ENCODE measurements around the gene WNT4.

Gene WNT4

GRCh38 chr1:22129501-22130117, 13.3 kb downstream of the WNT4 start:
- DNase-seq (ENCODE audit: low spot score) = no peak

GRCh38 chr1:22128392-22128791, 14.5 kb downstream of the WNT4 start:
- DNase-seq (ENCODE audit: low spot score) = no peak

GRCh38 chr1:22127731-22128130, 15.2 kb downstream of the WNT4 start:
- DNase-seq (ENCODE audit: low spot score) = no peak

- no peak for DNase-seq (ENCODE audit: low spot score)
These were observed 15.6 kb downstream of the WNT4 start for GRCh38 chr1:22127248-22127647.

GRCh38 chr1:22126531-22126930, 16.4 kb downstream of the WNT4 start:
- no peak for DNase-seq (ENCODE audit: low spot score)

- no peak for DNase-seq (ENCODE audit: low spot score)
These were observed 18.2 kb downstream of the WNT4 start for GRCh38 chr1:22124592-22125229.

GRCh38 chr1:22123901-22124404, 18.9 kb downstream of the WNT4 start:
- no peak for DNase-seq (ENCODE audit: low spot score)

GRCh38 chr1:22123071-22123390, 19.9 kb downstream of the WNT4 start:
- peak; percentile 30 for DNase-seq (ENCODE audit: low spot score)

- no peak for DNase-seq (ENCODE audit: low spot score)
These were observed 20.4 kb downstream of the WNT4 start for GRCh38 chr1:22122273-22123070.

- DNase-seq (ENCODE audit: low spot score) = no peak
These were observed 21.4 kb downstream of the WNT4 start for GRCh38 chr1:22121421-22121911.

- DNase-seq (ENCODE audit: low spot score) = no peak
These were observed 22.5 kb downstream of the WNT4 start for GRCh38 chr1:22120469-22120790.

- DNase-seq (ENCODE audit: low spot score) = no peak
These were observed 23.1 kb downstream of the WNT4 start for GRCh38 chr1:22119626-22120468.

GRCh38 chr1:22118291-22118992, 24.5 kb downstream of the WNT4 start:
- no peak for DNase-seq (ENCODE audit: low spot score)

GRCh38 chr1:22117851-22118250, 25.0 kb downstream of the WNT4 start:
- no peak for DNase-seq (ENCODE audit: low spot score)

- DNase-seq (ENCODE audit: low spot score) = no peak
These were observed 25.7 kb downstream of the WNT4 start for GRCh38 chr1:22117238-22117637.

- no peak for DNase-seq (ENCODE audit: low spot score)
These were observed 27.6 kb downstream of the WNT4 start for GRCh38 chr1:22115286-22115685.

GRCh38 chr1:22114083-22115012, 28.5 kb downstream of the WNT4 start:
- peak; percentile 51 for DNase-seq (ENCODE audit: low spot score)

- DNase-seq (ENCODE audit: low spot score) = no peak
These were observed 30.3 kb downstream of the WNT4 start for GRCh38 chr1:22112554-22112953.

- DNase-seq (ENCODE audit: low spot score) = peak; percentile 70
These were observed 31.3 kb downstream of the WNT4 start for GRCh38 chr1:22111620-22112019.

GRCh38 chr1:22111115-22111514, 31.8 kb downstream of the WNT4 start:
- no peak for DNase-seq (ENCODE audit: low spot score)

Measured in GM03348 (cell line).